Tibial nerve (tissue), 4 donors: ENCODE data around the gene IFT20. TPM values are rescaled to one million over a fixed set of nuclear protein-coding genes. Genes with fewer than 3 reads are reported as not detected.
"Not testable (repeated sequence)": the region's sequence is repeated elsewhere in the genome, so short reads cannot be mapped to it uniquely, and the experiment has no call there.

Experiments
- DNase-seq, 2 donors: peaks; one replicate each; pipeline ENCODE4 v3.0.0-alpha.2; 2019; ENCODE audit warnings: low spot score in 2 of 2
- H3K27ac ChIP-seq, 4 donors: fragments of 200-600 bp; sonication (generic) in 3 of 4; one replicate each; pipeline ENCODE4 v1.5.1; 2017 to 2019; ENCODE audit warnings: mild to moderate bottlenecking in 1 of 4
- H3K27me3 ChIP-seq, 2 donors: fragments of 200-600 bp; sonication (generic) in 1 of 2; one replicate each; pipeline versions ENCODE4 v1.5.1 to v1.6.0; 2017 to 2019
- H3K36me3 ChIP-seq, 3 donors: fragments of 200-600 bp; sonication (generic); one replicate each; pipeline ENCODE4 v1.5.1; 2018 to 2019
- H3K4me1 ChIP-seq, 4 donors: fragments of 200-600 bp; sonication (generic) in 3 of 4; one replicate each; pipeline ENCODE4 v1.5.1; 2017 to 2019
- H3K4me3 ChIP-seq, 4 donors: fragments of 200-600 bp; sonication (generic) in 3 of 4; one replicate each; pipeline ENCODE4 v1.5.1; 2017 to 2019; ENCODE audit warnings: mild to moderate bottlenecking in 1 of 4, moderate library complexity in 1 of 4
- H3K9me3 ChIP-seq, 4 donors: fragments of 200-600 bp; sonication (generic) in 3 of 4; one replicate each; pipeline ENCODE4 v1.5.1; 2017 to 2019
- CTCF ChIP-seq, 5 experiments: fragments of 200-600 bp in 3 of 5; fragments of 450-650 bp in 2 of 5; sonication (generic) in 3 of 5; IDR thresholded peaks; one replicate each; pipeline ENCODE4 v1.5.1; 2016 to 2019; ENCODE audit warnings: antibody characterized with exemption in 5 of 5, mild to moderate bottlenecking in 3 of 5, moderate library complexity in 2 of 5
- EP300 ChIP-seq, 2 donors: sonication (generic); formaldehyde crosslinking; IDR thresholded peaks; one replicate each; pipeline ENCODE4 v1.6.1; 2017; ENCODE audit warnings: antibody characterized with exemption in 2 of 2, mild to moderate bottlenecking in 1 of 2
- POLR2A ChIP-seq, 2 donors: fragments of 450-650 bp; IDR thresholded peaks; one replicate each; pipeline ENCODE4 v1.6.1; 2017; ENCODE audit warnings: antibody characterized with exemption in 2 of 2, mild to moderate bottlenecking in 2 of 2, moderate library complexity in 2 of 2
- WGBS, 2 donors: methylation state at CpG; one replicate each; pipeline ENCODE4 v1.1.5; 2018; 5-methylcytosine and 5-hydroxymethylcytosine counted together
- total RNA-seq, 4 donors: library from RNA; depleted of rRNA; stranded (reverse); fragments of >200 nt; gene quantifications; one replicate each; pipeline ENCODE4 v1.1.0, GENCODE V29; 2016

Gene IFT20
- total RNA-seq, 4 donors from 2014 or later = 34.8 to 50.3 (median 43.9) TPM

GRCh38 chr17:28298449-28298848 is 36.8 kb downstream of the IFT20 start:
- H3K4me3 ChIP-seq = no peak overlapping the region
- WGBS, 2 donors = 67 to 74% methylated on average over 3 of the region's 3 CpGs
- no peak overlapping the region for H3K27ac ChIP-seq
- H3K27me3 ChIP-seq = no peaks in the 10 kb centered on the region
- no peaks in the 10 kb centered on the region for H3K9me3 ChIP-seq
- H3K4me1 ChIP-seq = no peaks in the 10 kb centered on the region
- no peak for TF ChIP-seq POLR2A (IDR thresholded peaks at IDR 0.05)
- TF ChIP-seq EP300 (IDR thresholded peaks at IDR 0.05) = no peak
- no peak for TF ChIP-seq CTCF (IDR thresholded peaks at IDR 0.05)
- no peaks in the 10 kb centered on the region for H3K36me3 ChIP-seq
- no peak for DNase-seq

- 62 to 67% methylated on average over 3 of the region's 3 CpGs for WGBS, 2 donors
- DNase-seq = no peak
- TF ChIP-seq EP300 (IDR thresholded peaks at IDR 0.05) = no peak
- TF ChIP-seq CTCF (IDR thresholded peaks at IDR 0.05) = no peak
- TF ChIP-seq POLR2A (IDR thresholded peaks at IDR 0.05) = no peak
- no peaks in the 10 kb centered on the region for H3K4me1 ChIP-seq
- no peak overlapping the region for H3K4me3 ChIP-seq
- no peaks in the 10 kb centered on the region for H3K27me3 ChIP-seq
- H3K9me3 ChIP-seq = no peaks in the 10 kb centered on the region
- no peak overlapping the region for H3K27ac ChIP-seq
- no peaks in the 10 kb centered on the region for H3K36me3 ChIP-seq
Measured at GRCh38 chr17:28295677-28296578, 39.3 kb downstream of the IFT20 start.

GRCh38 chr17:28293994-28294393 is 41.3 kb downstream of the IFT20 start:
- WGBS, 2 donors = 75 to 82% methylated on average over 6 of the region's 6 CpGs
- H3K27me3 ChIP-seq = no peaks in the 10 kb centered on the region
- TF ChIP-seq CTCF (IDR thresholded peaks at IDR 0.05) (no peak), EP300 (IDR thresholded peaks at IDR 0.05) (no peak), POLR2A (IDR thresholded peaks at IDR 0.05) (no peak)
- H3K9me3 ChIP-seq = no peaks in the 10 kb centered on the region
- DNase-seq = no peak
- no peak overlapping the region for H3K27ac ChIP-seq
- no peak overlapping the region for H3K4me3 ChIP-seq
- H3K36me3 ChIP-seq = no peaks in the 10 kb centered on the region
- no peaks in the 10 kb centered on the region for H3K4me1 ChIP-seq

GRCh38 chr17:28292878-28293277 is 42.4 kb downstream of the IFT20 start:
- not testable (repeated sequence) for H3K36me3 ChIP-seq, H3K27me3 ChIP-seq, H3K4me3 ChIP-seq, DNase-seq, H3K9me3 ChIP-seq, H3K4me1 ChIP-seq, H3K27ac ChIP-seq
- WGBS, 2 donors = 82 to 85% methylated on average over 12 of the region's 12 CpGs

- Histone ChIP-seq H3K27me3 (no peaks in the 10 kb centered on the region), H3K36me3 (no peaks in the 10 kb centered on the region), H3K9me3 (no peaks in the 10 kb centered on the region), H3K4me3 (no peak overlapping the region), H3K27ac (no peak overlapping the region), H3K4me1 (no peaks in the 10 kb centered on the region)
- DNase-seq = no peak
- 80 to 85% methylated on average over 1 of the region's 1 CpG for WGBS, 2 donors
- TF ChIP-seq EP300 (IDR thresholded peaks at IDR 0.05) = no peak
- no peak for TF ChIP-seq POLR2A (IDR thresholded peaks at IDR 0.05)
- no peak for TF ChIP-seq CTCF (IDR thresholded peaks at IDR 0.05)
Measured at GRCh38 chr17:28291780-28292330, 43.4 kb downstream of the IFT20 start.
